Muscle of arm (tissue), 14 donors: Measurements from ENCODE around the gene TOMT. TPM values are rescaled to one million over a fixed set of nuclear protein-coding genes. Genes with fewer than 3 reads are reported as not detected.

ENCODE experiments used
- DNase-seq: peaks from one replicate; pipeline ENCODE4 v3.0.0-alpha.2; 2013
- long read RNA-seq, 11 donors: transcript quantifications; one replicate each; lab custom pipeline, GENCODE V29; 2026
- polyA plus RNA-seq, 12 donors: library from polyadenylated mRNA; unstranded; fragments of 120-200 nt; gene quantifications; one replicate each; pipeline ENCODE4 v1.2.1, GENCODE V29; 2013; ENCODE audit not compliant: insufficient read length in 12 of 12

The TOMT gene
- not detected for polyA plus RNA-seq
- long read RNA-seq, donor 1 = 0 reads
- long read RNA-seq, donor 2 = 0 reads
- long read RNA-seq, donor 3 = 0 reads
- long read RNA-seq, donor 4 = 0 reads
- long read RNA-seq, donor 5 = 0 reads
- long read RNA-seq, donor 6 = 0 reads
- long read RNA-seq, donor 7 = 0 reads
- long read RNA-seq, donor 8 = 0 reads
- long read RNA-seq, donor 9 = 0 reads
- long read RNA-seq, donor 10 = 0 reads
- long read RNA-seq, donor 11 = 0 reads

GRCh38 chr11:72105888-72106287 lies at the start of gene TOMT:
Gene TOMT, plus strand, starts transcription at chr11:72105924. Its CDS starts 28 bp downstream, at chr11:72105952.
- no peak for DNase-seq

- DNase-seq = no peak
Measured at GRCh38 chr11:72058416-72059034, 47.2 kb upstream of the TOMT start.

- no peak for DNase-seq
Measured at GRCh38 chr11:72061739-72062396, 43.9 kb upstream of the TOMT start.

- DNase-seq = no peak
Measured at GRCh38 chr11:72066855-72067254, 38.9 kb upstream of the TOMT start.

GRCh38 chr11:72067266-72067665 lies 38.5 kb upstream of the TOMT start:
- no peak for DNase-seq

- DNase-seq = no peak
Measured at GRCh38 chr11:72067676-72068075, 38.0 kb upstream of the TOMT start.

GRCh38 chr11:72069200-72069599 lies 36.5 kb upstream of the TOMT start:
- DNase-seq = no peak

GRCh38 chr11:72069787-72070251 lies 35.9 kb upstream of the TOMT start:
- no peak for DNase-seq

GRCh38 chr11:72070491-72070890 lies 35.2 kb upstream of the TOMT start:
- DNase-seq = no peak

- DNase-seq = no peak
Measured at GRCh38 chr11:72072348-72072747, 33.4 kb upstream of the TOMT start.

GRCh38 chr11:72075109-72075508 lies 30.6 kb upstream of the TOMT start:
- DNase-seq = no peak

- DNase-seq = no peak
Measured at GRCh38 chr11:72075756-72076155, 30.0 kb upstream of the TOMT start.

- DNase-seq = no peak
Measured at GRCh38 chr11:72078477-72078876, 27.2 kb upstream of the TOMT start.

GRCh38 chr11:72079819-72080325 lies 25.9 kb upstream of the TOMT start:
- no peak for DNase-seq

GRCh38 chr11:72080326-72081183 lies 25.2 kb upstream of the TOMT start, which contains the start of the genes LRRC51 and NUMA1:
Gene LRRC51, plus strand, starts transcription at chr11:72080850. Its CDS starts 8,234 bp downstream, at chr11:72089084.
Gene NUMA1, minus strand, starts transcription at chr11:72080542. Its CDS starts 44,599 bp downstream, at chr11:72035943.
- DNase-seq = peak; percentile 100

GRCh38 chr11:72081184-72081644 lies 24.5 kb upstream of the TOMT start:
- DNase-seq = no peak

GRCh38 chr11:72081821-72082453 lies 23.8 kb upstream of the TOMT start:
- DNase-seq = no peak

- no peak for DNase-seq
Measured at GRCh38 chr11:72083414-72083813, 22.3 kb upstream of the TOMT start.

- DNase-seq = no peak
Measured at GRCh38 chr11:72084076-72084475, 21.6 kb upstream of the TOMT start.

GRCh38 chr11:72084965-72085364 lies 20.8 kb upstream of the TOMT start:
- no peak for DNase-seq
